GM19395 (cell line): ENCODE results near the gene VENTX.
"Not testable (repeated sequence)": the region's sequence is repeated elsewhere in the genome, so short reads cannot be mapped to it uniquely, and the experiment has no call there.

Experiments
- ATAC-seq: cut with Tn5 transposase; IDR thresholded peaks from one replicate; pipeline ENCODE4 v1.9.1; 2021; ENCODE audit warnings: mild to moderate bottlenecking, moderate library complexity; ENCODE audit not compliant: unreplicated experiment

Gene VENTX

DNA sequence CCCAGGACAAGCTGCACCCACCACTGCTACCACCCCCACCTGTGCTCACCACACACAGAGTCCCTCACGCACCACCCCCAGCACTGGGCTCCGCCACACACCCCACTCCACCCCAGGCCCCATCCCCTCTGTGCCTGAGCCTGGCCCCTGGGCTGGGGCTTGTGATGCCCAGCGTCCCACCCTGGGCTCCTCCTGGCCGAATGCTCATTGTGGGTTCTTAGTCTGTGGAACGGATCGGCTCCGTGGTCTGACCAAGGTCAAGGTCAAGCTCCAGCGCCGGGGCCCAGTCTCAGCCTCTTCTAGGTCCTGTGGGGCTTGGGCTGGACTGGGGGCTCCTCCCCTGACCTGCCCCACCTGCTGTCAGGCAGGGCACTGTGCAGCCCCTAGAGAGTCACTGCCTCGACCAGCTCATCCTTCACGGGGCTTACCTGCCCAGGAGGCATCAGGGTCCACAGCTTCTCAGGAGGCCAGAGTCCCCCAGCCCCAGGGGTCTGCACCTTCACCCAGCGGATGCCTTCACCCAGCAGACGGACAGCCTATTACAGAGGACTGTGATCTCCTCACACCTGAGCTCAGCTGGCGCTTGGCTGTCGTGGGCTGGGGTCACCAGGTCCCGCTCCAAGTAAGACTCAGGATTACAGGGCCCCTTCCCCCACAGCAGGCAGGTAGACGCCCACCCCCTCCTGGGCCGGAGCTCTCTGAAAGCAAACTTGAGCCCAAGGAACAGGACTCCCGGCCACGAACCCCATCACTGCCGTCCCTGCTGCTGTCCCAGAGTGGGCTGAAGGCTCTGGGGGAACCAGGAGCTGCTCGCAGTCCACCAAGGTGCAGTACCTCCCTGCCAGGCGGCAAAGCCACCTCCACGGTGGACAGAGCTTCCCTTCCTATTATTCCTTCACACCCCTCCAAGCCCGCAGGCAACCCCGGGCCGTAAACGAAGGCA lies 22.9 kb upstream of the VENTX start:
- ATAC-seq, result no peak

DNA sequence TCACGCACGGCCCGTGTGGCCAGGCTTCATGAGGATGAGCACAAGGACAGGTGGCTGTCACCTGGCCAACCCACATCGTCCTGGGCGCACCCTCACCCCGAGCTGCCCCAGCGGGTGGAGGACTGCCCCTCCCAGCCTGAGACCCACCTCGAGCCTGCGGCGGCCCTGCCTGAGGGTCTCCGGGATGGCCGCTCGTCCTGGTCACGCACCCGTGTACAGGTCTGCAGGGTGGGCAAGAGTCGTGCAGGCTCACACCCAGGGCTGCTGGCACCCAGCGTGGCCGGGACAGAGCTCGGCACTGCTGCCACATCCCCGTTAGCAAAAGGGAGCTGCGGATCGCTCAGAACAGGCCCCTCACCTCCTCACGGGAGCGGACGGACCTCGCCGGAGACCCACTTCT lies 22.1 kb upstream of the VENTX start:
- ATAC-seq, result no peak

- ATAC-seq, result no peak
These were observed 20.9 kb upstream of the VENTX start for GRCh38 chr10:133216776-133217175.

- no peak for ATAC-seq
These were observed 19.7 kb upstream of the VENTX start for GRCh38 chr10:133217800-133218589.

DNA sequence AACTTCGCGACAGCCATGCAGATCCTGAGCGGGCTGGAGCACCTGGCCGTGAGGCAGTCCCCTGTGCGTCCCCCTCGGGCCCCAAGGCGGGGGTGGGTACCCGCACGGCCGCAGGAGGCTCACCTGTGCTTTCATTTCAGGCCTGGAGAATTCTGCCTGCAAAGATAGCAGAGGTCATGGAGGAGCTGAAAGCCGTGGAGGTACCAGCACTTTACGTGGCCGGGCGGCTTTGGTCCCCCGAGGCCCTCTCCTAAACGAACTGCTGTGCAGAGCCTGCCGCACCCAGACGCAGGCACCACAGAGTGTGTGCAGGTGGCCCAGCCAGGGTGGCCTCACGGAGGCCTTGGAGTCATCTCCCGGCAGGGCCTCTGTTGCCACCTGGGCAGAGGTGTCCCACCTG lies 18.8 kb upstream of the VENTX start:
- no peak for ATAC-seq

GRCh38 chr10:133219782-133220181 lies 17.9 kb upstream of the VENTX start:
- no peak for ATAC-seq

- no peak for ATAC-seq
These were observed 16.3 kb upstream of the VENTX start for GRCh38 chr10:133221331-133221730.

GRCh38 chr10:133221756-133222155 lies 15.9 kb upstream of the VENTX start:
- ATAC-seq, result not testable (repeated sequence)

GRCh38 chr10:133224076-133224475 lies 13.6 kb upstream of the VENTX start:
- ATAC-seq, result no peak

- ATAC-seq, result no peak
These were observed 12.8 kb upstream of the VENTX start for GRCh38 chr10:133224756-133225372.

- ATAC-seq, result no peak
These were observed 11.9 kb upstream of the VENTX start for GRCh38 chr10:133225707-133226191.

DNA sequence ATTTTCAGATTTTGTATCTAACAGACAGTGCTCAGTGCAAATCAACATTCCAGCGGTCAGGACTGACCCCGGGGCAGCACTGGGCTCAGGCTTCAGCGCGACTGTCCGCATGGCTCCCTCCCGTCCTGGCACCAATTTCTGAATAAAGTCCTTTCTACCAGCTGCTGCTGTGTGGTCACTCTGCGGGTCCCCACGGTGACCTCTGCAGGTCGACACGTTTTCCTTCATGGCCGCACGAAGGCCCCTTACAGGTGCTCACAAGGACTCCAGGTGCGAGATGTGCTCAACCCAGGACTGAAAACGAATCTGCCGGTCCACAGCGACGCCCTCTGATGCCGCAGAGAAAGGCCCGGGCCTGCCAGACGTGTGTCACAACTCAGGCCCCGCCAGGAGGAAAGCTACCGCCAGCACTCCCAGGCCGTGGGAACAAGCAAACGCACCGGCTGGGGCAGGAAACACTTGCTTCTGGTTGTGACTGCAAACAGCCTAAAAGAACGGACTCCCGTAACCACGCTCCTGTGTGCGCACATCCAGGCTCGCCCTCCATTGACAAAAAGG lies 11.3 kb upstream of the VENTX start:
- ATAC-seq, result no peak

DNA sequence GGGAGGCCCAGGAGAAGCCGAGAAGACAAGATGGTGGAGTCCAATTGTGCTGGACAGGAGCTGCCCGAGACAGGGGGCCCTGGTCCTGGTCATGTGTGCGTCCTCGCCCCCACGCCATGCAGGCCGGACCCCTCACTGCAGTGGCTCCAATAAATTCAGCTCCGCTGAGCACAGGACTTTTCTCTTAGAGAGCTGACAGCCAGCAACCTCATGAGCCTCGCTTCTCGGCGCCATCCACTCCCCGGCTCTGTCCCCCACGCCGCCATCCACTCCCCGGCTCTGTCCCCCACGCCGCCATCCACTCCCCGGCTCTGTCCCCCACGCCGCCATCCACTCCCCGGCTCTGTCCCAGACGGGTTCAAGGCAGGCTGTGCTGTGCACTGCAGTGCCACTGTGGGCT lies 10.4 kb upstream of the VENTX start:
- ATAC-seq, result no peak

DNA sequence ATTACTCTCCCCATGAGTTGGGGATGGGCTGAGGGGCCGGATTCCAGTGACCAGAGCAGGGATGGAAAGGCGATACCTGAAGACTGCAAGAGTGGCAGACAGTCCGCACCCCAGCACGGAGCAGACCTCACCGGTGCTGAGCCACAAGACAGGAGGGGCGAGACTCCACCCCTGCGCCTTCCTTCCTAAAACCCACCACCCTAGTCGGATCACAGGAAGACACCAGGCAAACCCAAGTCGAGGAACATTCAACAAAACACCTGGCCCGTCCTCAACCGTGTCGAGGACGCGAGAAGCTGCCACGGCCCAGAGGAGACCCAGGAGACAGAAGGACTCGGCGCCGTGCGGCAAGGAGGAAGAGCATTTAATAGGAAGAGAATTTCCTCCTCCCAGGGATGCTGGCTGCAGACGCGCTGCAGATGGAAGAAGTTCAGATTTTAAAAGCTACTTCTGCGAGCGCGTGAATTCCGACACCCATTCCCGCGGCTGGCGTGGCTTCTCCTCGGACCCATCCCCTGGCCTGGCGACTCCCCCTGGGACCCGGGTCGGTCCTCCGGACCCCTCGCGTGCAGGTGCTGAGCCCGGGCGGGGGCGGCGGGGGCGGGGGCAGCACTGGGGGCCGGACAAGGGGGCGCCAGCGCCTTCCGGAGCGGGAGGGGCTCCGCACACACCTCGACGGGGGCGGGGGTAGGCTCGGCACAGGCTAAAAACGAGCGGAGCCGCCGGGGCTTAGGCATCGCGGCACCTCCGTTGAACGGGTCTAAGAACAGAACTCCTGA lies 8.2 kb upstream of the VENTX start:
- ATAC-seq, result no peak

GRCh38 chr10:133230044-133230361 lies 7.7 kb upstream of the VENTX start, which contains the start of gene UTF1:
Gene UTF1, plus strand, starts transcription at chr10:133230217. Its CDS starts 72 bp downstream, at chr10:133230289.
- no peak for ATAC-seq

GRCh38 chr10:133230387-133231195 lies 7.1 kb upstream of the VENTX start:
- ATAC-seq, result no peak

GRCh38 chr10:133231244-133231945 lies 6.3 kb upstream of the VENTX start:
- ATAC-seq, result no peak

DNA sequence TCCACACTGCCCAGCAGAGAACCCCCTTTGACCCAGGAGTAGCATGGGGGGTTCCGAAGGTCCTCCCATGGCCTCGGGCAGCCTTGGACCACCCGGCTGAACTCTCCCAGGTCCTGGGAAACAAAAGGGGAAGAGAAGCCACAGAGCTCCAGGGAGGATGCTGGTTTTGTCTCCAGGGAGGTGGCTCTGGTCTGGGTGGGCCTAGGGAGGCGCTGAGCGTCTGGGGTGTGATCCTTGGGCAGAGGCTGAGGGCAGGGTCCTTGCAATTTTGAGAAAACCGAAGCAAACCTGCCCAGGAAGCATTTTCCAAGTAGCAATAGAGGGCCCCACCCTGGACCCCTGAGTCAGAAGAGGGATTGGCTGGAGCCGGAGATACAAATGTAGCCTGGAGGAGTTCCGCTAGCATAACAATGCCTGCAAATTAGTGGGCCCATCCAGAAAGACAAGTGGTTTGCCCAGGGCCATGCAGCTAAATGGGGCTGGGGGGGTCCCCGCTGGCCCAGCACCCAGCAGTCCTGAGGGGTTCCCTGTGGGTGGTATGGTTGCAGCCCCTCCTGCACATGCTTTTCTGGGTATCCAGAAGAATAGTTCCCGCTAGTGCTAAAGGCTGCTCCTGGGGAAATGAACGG lies 5.6 kb upstream of the VENTX start:
- ATAC-seq, result no peak
